T-helper 9 cell (primary cell): Measurements from ENCODE around the gene SIM1.

ENCODE experiments used
- DNase-seq: peaks from one replicate; pipeline ENCODE4 v3.0.0-alpha.2; 2020

SIM1 gene

DNA sequence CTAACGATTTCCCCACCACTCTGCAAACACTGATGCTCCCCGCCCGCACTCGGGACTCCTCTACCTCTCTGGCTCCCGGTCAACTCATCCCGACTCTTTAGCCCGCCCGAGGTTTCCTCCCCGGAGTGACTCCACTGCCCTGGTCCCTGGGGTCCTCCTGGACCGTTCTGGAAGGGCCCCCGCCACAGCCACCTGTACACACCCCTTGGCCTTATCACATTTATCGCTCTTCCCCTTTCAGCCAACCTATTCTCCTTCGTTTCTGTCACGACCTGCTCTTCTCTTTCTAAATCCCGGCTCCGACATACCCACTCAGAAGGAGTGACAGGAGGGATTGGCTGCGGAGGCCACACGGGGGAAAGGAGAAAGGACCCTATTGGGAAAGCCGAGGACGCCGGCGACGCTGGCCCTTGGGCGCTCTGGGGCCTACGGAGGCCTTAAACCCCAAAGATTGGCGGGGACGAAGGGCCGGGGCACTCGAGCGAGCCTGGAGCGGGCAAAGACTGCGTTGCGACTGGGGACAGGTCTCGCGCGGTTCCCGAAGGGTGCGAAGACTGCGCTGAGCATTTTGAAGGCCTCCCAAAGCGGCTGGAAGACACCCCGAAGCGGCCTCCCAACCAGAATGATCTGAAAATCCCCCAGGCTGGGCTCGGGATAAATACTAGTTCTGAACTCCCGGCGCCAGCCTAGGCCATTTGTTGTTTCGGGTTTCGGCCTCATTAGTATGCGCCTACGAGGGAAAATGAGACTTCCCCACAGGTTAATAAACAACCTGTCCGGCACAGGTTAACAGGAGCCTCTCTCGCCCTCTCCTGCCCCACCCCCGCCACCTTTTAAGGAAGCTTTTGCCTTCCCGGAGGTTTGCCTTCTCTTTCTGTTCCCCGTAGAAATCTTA lies 9.2 kb downstream of the SIM1 start:
- DNase-seq: no peak

DNA sequence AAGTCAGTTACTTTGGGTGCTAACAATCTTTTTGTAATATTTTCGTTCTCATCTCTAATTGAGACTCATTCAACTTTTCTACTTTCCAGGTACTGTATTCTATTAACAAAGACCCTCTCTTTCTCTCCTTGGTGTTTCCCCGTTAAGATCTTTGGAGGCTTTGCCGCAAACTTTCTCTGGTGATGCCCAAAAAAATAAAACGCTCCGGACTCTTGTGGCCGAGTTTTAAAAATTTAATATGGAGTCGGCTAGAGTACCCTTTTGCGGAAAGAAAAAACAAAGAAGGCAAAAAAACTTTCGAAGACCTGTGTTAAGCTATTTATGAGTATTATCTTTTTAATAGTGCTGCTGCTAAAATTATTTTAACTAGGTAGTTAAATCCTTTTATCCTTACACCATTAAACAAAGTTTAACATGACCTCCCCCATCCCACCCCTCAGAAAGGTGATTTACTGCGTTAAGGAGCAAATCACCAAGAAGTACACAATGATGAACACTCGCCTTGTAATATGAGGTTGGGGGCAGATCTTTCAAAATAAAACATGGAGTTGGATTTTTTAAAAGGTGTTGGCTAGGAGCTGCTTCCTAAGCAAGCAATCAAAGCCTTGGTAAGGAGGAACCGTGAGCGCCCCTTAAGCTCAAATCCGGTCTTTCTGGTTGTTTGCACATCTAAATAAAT lies 10.0 kb downstream of the SIM1 start:
- no peak for DNase-seq

DNA sequence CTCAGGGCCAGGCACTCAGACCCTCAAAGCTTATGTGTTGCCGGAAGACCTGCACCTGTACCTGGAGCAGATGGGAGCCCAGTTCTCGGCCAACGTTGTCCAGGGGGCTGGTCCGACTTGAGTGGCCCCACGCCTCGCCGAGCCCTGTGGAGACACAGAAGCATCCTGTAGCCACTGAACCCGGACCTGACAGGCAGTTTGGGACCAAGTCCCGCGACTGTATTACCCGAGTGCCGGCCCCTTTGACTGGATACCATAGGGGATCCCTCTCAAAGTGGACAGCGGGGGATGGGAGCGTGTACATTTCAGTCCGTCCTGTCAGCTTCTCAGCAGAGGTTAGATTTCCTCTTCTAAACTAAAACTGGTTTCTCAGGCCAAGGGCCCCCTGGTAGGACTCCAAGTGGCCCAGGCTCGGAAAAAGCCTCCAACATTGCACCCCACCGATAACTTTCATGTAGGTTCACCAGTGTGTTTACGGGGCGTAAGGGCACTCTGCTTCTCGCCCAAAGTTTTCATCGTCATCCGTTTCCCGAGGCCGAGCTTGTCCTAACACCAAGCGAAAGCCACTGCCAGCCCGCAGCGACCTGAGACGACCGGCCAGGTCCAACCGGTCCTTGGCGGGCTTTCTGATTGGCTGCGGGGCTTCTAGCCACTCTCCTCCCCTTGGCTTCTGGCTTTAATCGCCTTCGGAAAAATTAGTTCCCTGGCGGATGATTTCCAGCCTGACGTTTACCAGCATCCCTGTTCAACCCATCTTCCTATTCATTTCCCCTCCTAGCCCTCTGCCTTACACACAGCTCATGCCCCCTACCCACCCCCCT lies 10.8 kb downstream of the SIM1 start:
- DNase-seq: no peak

DNA sequence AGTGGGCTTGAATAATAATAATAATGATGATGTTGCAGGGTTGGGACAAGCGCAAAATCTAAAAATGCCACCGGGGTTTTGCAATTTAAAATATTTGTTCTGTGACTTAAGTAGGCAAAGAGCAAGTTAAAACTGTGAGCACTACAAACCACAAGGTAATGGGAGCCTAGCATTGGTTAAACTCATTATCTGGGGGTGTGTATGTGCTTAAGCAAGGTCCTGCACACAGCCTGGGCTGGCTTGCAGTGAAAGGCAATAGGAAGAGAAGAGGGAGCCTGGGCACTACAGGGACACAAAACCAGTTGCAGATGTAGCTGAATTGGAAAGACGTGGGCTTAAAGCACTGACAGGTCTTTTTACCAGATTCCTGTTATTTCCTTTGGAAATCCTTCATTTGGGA lies 11.7 kb downstream of the SIM1 start:
- no peak for DNase-seq

DNA sequence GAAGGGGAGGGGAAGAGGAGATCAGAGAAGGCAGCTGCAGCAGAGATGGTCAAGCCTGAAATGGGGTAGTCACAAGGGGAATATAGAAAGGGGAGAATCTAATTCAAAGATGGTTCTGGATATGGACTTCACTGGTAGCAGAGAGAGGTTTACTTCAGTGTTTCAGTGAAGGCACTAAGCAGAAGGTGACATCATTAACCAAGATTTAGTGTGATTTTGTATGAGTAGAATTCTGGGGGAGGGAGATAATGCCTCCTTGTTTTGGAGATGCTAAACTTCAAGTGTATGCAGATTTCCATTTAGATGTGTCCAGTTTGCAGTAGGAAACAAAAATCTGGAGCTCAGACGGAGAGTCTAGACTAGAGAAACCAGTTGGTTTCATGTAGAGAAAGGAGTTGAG lies 13.1 kb downstream of the SIM1 start:
- DNase-seq: no peak

DNA sequence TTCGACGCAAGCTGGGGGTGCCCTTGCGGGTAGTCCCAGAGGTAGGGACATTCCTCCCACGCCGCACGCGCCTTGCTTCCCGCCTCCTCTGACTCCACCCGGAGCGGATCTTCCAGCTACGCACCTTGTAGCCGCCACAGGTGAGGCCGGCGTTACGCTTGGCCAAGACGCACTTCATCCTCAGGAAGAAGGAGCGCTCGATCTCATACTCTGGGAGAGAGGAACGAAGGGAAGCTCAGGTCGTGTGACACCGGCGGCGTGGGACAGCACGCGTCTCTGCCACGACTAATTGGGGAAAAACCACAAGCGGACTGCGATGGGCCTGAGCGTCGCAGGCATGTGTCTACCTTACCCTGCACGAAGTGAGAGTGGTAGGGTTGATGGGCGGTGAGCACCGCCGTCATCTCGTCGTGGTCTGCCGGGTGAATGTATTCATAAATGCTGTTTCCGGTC lies 15.5 kb downstream of the SIM1 start:
- no peak for DNase-seq

DNA sequence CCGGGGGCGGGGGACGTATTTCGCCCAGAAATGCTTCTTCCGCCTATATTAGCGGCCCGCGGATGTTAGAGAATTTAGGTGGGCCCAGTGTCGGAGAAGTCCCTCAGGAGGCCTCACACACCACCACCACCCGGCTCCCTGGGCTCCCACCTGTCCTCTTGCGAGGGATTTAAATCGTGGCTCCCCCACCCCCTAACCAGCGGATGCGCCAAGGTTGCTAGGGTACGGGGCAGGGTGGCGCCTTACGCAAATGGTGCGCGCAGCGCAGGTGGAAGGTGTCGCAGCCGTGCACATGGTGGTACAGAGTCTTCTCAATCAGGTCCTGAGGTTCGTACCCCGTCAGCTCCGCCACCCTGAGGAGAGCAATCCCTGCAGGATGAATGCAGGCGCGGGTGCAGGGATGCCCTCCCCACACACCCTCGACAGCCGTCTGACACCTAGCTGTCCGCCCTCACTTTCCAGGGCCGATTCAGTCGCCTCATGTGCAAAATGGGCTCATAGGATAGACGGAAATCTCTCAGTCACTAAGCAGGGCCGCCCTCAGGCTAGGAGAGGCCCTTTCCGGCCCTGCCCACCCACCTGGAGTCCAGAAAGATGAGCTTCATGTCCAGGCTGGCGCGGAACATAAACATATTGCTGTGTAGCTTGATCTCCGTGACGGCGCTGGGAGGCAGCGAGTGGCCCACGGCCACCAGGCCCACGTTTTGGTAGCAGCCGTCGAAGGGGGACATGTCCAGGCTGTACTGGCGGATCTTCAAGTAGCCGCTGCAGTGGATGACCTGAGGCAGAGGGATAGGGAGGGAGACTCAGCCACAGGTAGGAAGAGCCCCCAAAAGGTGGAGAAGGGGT lies 16.6 kb downstream of the SIM1 start:
- no peak for DNase-seq

DNA sequence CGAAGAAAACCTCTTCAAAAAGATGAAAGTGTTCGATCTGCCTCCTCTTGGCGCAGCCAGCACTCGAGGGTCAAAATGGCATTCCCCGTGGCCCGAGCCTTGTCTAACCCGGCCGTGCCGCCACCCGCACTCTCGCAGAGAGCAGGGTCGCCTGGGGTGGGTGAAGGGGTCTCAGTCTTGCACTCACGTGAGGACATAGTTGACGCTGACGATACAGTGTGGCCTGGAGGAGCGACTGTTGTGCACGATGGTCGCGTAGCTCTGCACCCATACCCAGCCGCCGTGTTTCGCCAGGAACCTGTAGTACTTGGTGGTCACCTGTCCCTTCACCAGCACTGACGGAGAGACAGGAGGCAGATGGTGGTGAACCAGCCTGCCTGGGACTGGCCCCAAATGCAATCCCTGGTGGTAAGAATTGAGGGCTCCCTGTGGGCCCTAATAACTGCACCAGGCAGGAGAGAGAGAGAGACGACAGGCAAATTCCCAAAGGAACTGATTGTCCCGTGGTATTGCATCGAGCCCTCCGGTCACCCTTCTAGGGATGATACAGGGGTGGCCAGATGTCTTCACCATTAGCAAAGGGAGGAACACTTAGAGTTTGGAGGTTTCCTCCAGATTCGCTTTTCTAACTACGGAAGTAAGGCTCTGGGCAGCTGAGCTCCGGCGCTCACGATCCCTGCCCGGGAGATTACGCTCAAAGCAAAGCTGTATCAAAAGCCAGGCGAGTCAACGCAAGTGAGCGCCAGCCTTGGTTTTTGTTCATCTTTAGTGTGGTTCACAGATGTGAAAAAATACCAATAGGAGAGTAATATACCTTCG lies 17.4 kb downstream of the SIM1 start:
- no peak for DNase-seq

DNA sequence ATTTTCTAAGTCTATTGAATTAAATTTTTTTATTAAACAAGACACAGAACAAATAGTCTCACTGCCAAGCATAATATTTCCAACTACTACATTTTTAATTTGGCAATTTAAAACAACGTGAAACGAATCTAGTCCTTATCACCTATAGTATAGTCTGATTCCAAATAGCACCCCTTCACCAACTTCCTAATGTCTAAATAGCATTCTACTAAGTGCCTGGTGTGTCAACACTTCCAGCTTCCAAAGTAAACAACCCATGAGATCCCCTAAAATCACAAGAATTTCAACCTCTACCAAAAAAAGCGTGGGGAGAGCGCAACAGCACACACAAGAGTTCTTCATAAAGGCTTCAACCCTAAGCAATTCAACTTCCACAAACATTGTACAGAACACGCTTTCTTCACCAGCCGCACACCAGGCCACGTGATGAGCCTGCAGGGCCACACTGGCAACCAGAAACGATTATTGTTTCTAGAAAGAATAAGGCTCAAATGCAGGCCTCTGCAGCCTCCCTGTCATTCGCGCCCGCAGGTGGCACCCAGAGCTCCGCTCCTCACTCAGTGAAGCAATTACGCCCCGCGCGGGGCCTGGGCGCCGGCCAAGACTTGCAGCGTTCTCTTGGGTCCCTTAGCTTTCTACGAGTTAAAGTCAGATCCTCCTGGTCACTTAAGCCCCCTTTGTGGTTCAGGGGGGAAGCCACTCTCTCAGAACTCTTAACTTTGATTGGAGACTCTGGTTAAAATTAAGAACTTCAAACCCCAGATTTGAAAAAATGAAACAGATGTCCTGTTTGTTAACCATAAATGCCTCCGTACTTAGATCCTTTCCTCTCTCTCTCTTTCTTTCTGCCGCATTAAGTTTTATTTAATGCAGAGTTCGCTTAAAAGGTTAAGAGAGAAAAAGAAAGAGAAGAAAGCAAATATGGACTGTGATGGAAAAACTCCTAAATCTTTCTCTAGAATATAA lies 18.3 kb downstream of the SIM1 start:
- no peak for DNase-seq

DNA sequence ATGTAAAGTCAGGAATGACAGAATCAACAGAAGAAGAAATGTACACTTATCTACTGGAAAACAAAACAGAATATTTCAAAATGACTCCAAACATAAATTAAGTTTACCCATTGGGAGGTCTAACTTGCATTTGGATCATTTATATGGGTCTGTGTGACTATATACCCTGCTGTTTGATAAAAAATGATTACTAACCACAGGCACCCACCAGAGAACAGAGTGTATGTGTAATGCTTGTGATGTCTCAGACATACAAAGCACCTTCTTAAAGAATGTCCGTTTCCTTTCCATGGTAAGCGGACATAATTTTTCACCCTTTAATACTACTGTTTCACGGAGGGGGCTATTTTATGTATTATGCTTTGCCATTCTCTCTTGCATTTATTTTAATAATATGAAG lies 19.2 kb downstream of the SIM1 start:
- DNase-seq: no peak

DNA sequence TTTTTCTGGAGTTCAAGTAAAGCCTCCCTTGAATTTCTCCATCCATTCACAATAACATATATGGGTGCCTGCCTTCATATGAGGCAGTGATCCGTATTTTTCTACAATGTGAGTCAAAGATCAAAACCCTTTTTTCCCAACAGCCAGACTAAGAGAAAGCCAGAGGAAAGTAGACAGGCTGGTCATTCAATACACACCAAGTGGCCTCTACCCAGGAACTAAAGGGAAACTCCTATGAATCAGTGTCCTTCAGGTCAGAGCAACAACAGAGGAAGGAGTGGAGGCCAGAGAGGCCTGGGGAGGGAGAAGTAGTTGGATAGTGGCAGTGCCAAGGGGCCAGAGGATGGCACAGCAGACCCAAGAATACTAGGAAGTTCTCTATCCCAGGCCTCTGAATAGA lies 23.8 kb downstream of the SIM1 start:
- no peak for DNase-seq

DNA sequence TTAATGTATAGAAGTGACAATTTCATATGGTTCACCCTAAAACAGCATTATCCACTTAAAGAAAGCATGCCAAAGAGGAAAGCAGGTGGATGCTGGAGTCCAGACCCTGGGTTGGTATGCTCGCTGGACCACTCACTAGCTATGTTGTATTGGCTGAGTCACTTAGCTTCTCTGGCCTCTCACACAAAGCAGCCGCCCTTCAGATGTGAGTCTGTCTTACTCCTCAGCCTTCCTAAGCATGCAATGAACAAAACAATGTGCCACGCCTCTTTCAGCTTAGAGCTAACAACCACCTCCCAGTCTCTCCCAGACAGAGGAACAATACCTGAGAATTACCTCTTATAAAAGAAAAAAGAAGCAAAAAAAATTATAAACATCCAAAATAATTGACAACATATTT lies 29.4 kb downstream of the SIM1 start:
- no peak for DNase-seq

DNA sequence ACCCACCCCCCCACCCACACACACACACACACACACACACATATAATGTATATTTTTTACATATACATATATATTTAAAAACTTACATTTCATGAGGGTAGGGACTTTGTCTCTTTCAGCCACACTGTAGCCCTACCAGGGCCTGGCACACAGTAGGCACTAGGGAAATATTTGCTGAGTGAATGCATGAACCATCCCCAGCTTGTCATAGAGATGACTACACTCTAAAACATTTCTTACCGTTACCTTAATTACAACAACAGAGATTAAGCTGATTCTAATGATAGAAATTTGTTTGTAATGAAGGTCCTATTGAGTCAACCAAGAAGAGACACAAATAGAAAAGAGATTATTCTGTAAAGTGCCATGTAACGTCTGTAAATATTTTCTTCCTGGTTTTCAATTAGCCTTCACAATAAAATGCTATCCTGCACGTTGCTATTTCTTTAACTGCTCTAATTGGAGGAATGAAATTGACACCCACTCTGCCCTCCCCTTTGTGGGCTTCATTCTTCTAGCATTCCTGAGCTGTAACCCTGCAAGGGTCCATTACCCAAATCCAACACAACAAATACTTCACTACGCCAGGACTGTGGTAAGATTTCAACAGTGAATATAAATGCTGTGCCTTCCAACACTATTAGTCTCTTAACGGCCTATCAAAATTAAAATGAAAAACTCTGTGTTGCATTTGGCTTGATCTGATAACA lies 30.8 kb downstream of the SIM1 start:
- DNase-seq: no peak

DNA sequence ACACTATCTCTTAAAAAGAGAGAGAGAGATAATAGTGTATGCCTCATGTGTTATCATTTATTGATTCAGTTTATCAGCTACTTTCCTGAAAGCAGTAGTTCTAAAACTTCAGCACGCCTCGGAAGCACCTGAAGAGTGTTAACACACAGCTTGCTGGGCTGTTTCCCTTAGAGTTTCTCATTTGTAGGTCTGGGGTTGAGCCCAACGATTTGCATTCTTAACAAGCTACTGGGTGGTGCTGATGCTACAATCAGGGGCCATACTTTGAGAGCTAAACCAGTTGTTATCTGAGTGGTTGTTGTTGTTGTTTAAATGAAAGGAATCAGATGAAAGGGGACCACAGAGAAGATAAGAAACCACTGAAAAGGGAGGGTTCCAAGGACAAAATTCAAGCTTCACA lies 32.6 kb downstream of the SIM1 start:
- no peak for DNase-seq

DNA sequence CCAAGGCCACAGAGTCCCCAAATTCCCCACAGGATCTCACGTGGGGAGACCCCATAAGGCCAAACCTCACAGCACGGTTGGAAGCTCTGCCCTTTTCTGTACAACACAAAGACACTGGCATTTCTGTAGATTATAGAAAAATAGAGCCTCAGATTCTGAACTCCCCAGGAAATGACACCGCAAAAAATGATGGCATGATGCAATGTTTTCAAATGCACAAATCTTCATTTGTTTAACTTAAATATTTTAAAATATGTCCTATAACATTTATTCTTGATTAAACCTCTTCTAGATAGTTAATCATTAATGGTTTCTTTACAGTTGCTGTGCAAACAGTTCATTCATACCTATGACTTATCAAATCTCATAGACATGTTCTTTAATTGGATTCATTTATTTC lies 33.8 kb downstream of the SIM1 start:
- DNase-seq: no peak

DNA sequence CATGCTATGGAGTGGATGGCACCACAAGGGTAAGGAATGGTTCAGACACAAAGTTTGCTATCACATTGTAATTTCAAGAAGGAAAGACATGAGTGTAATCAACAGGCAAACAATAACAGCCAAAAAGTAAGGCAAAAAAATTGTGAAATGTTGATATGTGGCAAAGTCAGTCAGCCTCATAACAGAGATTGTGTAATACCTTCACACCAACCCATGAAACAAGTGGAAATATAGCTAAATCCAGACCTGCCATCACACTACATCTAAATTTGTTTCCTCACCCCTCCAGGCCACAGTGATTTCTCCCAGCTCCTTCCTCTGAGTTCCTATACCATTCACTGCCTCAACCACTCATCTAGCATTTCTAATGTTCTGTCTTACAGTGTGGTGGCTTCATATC lies 37.3 kb downstream of the SIM1 start:
- no peak for DNase-seq

DNA sequence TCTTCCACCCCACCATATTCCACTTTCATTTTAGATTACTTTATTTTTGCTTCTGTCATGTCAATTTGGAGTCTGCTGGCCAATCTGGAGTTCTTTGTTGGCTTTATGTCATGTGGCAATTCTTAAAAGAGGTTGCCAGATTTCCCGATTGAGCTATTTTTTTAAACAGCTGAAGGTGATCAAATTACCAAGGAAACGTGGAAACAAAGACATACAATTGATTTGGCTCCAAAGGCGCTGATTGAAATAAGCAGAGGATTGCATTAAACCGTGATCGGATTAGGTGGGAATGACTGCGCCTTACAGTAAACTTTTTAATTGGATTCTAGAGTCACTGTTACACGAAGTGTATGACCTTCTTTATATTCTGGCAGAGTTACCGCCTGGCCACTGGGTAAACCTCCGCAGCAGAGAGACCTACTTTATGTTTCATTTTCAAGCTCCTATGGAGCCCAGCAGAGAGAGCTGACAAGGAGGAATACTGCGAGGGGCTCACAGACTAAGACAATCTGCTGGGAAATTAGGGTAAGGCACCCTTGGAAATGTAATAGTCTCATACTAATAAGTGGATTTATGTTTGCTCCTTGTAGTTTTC lies 37.9 kb downstream of the SIM1 start:
- DNase-seq: no peak

DNA sequence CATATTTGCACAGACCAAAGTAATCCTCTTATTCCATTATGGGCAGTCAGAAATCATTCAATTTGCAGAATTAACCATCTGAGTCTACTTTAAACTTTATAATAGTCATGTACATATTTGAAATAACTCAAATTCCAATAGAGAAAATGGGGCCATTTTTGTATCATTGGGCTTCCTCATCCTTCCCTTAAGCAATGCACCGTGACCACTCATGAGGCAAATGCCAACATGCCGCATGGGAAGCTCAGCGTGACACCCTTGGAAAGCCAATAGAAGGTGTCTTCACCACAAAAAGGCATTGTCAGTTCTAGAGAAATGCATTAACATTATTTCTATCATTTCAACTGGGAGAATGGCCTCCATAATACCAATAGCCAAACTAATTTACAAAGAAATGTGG lies 38.5 kb downstream of the SIM1 start:
- no peak for DNase-seq

DNA sequence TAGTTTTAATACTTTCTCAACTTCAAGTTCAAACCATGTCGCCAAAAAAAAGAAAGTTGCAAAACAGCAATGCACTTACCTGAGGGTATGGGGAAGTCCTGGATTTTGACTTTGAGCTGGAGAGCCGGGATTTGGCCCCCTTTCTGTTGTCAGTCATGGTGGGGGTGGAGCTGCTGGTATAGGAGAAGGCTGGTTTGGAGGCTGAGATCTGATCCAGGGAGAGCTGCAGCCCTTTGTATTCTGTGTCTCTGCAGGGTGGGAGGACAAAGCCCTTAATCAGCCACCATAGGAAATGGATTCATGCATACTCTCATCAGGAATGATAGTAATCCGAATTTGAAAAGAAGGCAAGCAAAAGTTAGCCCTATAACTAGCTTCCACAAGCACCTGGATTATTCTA lies 44.0 kb downstream of the SIM1 start:
- DNase-seq: no peak
